C4-2B (cell line): ENCODE results near the gene DNAAF5.

Experiments used
- H3K27ac ChIP-seq: fragments of 450-650 bp; 2 replicates; pipeline ENCODE4 v1.5.1; 2017
- ZFX ChIP-seq: fragments of 450-650 bp; IDR thresholded peaks from 2 replicates; pipeline ENCODE4 v1.6.1; 2017
- TF ChIP-seq, protein P1 (sequence below): fragments of 450-650 bp; conservative IDR thresholded peaks from 2 replicates; pipeline ENCODE4 v1.5.1; 2017; ENCODE audit warnings: mild to moderate bottlenecking

DNAAF5 gene

DNA sequence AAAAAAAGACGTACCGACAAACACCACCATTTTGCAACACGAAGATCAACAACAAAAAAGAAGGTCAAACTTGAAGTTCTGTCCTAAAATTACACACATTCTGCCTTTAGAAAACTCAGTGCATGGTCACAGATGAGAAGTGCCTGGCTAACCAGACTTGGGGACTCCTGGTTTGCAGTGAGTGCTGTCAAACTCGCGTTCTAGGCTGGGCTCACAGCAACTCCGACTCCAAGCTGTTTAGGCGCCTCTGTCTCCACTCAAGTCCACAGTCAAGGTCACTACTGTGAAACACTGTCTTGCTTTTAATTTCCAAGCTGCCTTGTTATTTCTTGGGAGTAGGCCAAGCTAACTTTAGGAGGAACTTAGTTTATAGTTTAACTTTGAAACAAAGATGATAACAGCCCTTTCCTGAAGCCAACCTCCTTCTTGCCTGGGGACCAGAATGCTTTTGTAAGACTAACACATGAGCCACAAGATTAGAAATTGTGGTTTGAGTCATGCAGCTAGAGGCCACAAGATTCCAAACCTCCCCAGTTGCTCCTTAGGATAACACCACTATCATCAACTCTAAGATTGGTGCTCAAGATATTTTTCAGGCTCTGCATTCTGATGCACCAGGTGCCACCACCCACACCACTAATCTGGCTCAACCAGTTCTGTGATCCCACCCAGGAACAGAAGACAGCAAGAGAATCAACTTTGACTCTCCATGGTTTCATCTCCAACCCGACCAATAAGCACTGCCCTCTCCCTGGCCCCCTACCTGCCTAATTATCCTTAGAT is 1.1 kb upstream of the DNAAF5 start:
- TF ChIP-seq ZFX = no peak
- TF ChIP-seq, protein P1, sequence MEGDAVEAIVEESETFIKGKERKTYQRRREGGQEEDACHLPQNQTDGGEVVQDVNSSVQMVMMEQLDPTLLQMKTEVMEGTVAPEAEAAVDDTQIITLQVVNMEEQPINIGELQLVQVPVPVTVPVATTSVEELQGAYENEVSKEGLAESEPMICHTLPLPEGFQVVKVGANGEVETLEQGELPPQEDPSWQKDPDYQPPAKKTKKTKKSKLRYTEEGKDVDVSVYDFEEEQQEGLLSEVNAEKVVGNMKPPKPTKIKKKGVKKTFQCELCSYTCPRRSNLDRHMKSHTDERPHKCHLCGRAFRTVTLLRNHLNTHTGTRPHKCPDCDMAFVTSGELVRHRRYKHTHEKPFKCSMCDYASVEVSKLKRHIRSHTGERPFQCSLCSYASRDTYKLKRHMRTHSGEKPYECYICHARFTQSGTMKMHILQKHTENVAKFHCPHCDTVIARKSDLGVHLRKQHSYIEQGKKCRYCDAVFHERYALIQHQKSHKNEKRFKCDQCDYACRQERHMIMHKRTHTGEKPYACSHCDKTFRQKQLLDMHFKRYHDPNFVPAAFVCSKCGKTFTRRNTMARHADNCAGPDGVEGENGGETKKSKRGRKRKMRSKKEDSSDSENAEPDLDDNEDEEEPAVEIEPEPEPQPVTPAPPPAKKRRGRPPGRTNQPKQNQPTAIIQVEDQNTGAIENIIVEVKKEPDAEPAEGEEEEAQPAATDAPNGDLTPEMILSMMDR = no peak
- H3K27ac ChIP-seq = peak overlapping the region; percentile 98

DNA sequence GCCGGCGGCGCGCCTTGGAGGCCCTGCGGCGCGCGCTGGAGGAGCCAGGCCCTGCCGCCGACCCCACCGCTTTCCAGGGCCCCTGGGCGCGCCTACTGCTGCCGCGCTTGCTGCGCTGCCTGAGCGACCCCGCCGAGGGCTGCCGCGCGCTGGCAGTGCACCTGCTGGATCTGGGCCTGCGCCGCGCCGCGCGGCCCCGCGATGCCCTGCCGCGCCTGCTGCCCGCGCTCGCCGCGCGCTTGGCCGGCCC is 280 bp downstream of the DNAAF5 start:
- H3K27ac ChIP-seq = peak overlapping the region; percentile 98
- TF ChIP-seq ZFX = peak; percentile 97
- TF ChIP-seq, protein P1 = no peak

DNA sequence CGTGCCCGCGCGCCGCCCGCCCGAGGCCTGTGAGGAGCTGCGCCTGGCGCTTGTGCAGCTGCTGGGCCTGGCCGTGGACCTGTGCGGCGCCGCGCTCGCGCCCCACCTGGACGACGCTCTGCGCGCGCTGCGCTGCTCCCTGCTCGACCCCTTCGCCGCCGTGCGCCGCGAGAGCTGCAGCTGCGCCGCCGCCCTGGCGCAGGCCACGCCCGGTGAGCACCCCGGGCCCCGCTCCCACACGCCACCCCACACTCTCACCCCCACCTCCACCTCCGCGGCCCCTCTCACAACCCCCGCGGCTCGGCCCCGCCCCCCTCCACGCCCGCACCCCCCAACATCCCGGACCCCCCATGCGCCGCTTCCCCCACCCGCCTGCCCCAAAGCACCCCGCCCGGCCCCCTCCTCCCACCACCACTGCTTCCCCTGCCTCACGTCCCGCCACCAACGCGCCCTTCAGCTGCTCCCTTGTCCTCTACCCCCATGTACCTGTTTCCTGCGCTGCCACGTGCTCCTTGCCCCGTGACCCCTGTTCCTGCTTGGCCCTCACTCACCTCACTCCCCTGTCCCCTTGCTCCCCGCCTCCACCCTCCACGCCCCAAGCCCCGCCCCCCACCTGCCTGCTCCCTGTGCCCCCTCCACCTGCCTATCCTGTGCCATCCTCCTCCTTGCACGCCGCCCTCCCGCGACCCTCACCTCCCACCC is 756 bp downstream of the DNAAF5 start, which contains the start of gene PRKAR1B:
TSS of gene PRKAR1B (minus strand) at position 178 of the 702 bp plus-strand sequence. CDS start 15,776 bp downstream, outside the sequence.
- H3K27ac ChIP-seq = peak within 1 kb of the TSS; percentile 98
- TF ChIP-seq, protein P1 = no peak
- TF ChIP-seq ZFX = no peak

- peak overlapping the region; percentile 98 for H3K27ac ChIP-seq
Measured at GRCh38 chr7:727806-728460, 1.4 kb downstream of the DNAAF5 start.

GRCh38 chr7:728602-729001 is 2.1 kb downstream of the DNAAF5 start:
- no peak for TF ChIP-seq ZFX
- TF ChIP-seq, protein P1 = no peak
- peak overlapping the region; percentile 98 for H3K27ac ChIP-seq

More at GRCh38 chr7:727806-728460, 1.4 kb downstream of the DNAAF5 start:
- TF ChIP-seq, protein P1 = no peak
- TF ChIP-seq ZFX = no peak

DNA sequence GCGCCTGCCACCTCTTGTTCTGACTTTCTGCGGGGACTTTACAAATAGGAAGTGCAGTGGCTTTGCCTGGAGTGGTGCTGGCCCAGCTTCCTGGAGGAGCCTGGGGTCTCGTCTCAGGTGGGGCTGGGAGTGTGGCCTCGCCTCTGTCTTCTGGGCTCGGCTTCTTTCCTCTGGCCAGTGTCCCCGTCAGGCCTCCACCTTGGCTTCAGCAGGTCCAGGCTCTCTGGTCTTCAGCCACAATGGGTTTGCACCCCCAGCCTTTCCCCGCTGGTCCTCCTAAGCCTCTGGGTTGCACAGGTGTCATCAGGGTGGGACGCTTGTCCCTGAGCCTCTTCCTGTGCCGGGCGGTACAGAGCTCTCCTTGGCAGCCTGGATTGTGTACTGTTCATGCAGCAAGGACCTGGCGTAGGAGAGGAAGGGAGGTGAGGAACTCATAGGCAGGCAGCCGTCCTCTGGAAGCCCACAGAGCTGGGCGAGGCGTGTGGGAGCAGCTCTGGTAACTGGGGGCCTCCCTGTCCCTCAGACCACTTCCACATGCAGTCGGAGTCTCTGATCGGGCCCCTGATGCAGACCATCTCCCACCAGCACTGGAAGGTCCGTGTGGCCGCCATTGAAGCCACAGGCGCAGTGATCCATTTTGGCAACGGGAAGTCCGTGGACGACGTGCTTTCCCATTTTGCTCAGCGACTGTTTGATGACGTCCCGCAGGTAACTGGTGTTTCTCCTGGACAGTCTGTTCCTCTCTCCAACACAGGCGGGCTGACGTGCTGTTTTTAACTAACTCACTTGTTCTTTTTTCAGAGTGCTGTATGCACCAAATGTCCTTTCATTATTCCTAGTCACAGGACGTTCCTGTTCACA is 2.9 kb downstream of the DNAAF5 start:
- H3K27ac ChIP-seq = no peak overlapping the region
- TF ChIP-seq ZFX = no peak
- TF ChIP-seq, protein P1 = no peak
